Adrenal gland (tissue), 5 donors: ENCODE measurements around the gene LENG9.

ENCODE experiments used
- POLR2A ChIP-seq, 2 donors: fragments of 450-650 bp; IDR thresholded peaks; one replicate each; pipeline ENCODE4 v1.6.1; 2017; ENCODE audit warnings: antibody characterized with exemption in 2 of 2, mild to moderate bottlenecking in 2 of 2, moderate library complexity in 1 of 2
- TF ChIP-seq, protein P1 (sequence below), 6 experiments: fragments of 450-650 bp in 4 of 6; fragments of 200-600 bp in 2 of 6; sonication (generic) in 1 of 6; IDR thresholded peaks; 1 replicate in 5 of 6; 2 replicates in 1 of 6; pipeline versions ENCODE4 v1.5.1 to v1.8.0; 2016 to 2021; ENCODE audit warnings: antibody characterized with exemption in 6 of 6, mild to moderate bottlenecking in 2 of 6, moderate library complexity in 1 of 6
- donor health status: DM: no; HTN: no; CAD: no.

DNA sequence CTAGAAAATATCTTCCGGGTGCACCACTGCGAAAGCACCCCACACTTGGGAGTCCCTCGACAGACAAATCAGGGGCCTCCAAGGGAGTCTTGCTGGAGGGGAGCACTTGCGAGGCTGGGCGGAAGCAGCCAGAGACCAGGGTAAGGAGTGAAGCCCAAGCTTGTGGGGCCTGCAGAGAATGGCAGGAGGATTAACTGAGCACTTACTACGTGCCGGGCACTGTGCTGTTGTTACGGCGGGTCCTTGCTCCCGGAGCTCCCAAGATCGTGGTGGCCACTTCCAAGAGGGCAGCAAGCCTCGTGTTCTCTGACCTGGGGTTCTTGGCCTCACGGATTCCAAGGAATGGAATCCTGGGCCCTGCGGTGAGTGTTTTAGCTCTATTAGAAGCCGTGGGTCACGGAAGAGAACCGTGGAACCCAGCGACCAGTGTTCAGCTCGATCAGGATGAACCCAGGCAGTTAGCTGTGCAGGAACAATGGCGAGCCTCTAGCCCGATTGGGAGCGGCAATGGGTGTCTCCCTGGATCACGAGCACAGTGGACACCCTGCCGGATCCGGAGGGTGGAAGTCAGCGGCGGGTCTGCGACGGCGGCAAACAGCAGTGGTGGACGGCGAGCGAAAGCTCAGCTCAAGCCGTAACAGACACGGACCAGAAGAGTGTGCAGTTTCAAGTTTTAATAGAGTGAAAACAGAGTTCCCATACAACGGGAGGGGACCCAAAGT, 38.8 kb downstream of the LENG9 start:
- TF ChIP-seq, protein P1, sequence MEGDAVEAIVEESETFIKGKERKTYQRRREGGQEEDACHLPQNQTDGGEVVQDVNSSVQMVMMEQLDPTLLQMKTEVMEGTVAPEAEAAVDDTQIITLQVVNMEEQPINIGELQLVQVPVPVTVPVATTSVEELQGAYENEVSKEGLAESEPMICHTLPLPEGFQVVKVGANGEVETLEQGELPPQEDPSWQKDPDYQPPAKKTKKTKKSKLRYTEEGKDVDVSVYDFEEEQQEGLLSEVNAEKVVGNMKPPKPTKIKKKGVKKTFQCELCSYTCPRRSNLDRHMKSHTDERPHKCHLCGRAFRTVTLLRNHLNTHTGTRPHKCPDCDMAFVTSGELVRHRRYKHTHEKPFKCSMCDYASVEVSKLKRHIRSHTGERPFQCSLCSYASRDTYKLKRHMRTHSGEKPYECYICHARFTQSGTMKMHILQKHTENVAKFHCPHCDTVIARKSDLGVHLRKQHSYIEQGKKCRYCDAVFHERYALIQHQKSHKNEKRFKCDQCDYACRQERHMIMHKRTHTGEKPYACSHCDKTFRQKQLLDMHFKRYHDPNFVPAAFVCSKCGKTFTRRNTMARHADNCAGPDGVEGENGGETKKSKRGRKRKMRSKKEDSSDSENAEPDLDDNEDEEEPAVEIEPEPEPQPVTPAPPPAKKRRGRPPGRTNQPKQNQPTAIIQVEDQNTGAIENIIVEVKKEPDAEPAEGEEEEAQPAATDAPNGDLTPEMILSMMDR (IDR thresholded peaks at IDR 0.05): no peak
- TF ChIP-seq POLR2A (IDR thresholded peaks at IDR 0.05): no peak
